Ecto neural progenitor cell (in vitro differentiated cells): ENCODE data around the gene C1orf21.

Experiments used
- DNase-seq: peaks from one replicate; pipeline ENCODE4 v3.0.0-alpha.2; 2018; ENCODE audit warnings: low spot score

C1orf21 gene

DNA sequence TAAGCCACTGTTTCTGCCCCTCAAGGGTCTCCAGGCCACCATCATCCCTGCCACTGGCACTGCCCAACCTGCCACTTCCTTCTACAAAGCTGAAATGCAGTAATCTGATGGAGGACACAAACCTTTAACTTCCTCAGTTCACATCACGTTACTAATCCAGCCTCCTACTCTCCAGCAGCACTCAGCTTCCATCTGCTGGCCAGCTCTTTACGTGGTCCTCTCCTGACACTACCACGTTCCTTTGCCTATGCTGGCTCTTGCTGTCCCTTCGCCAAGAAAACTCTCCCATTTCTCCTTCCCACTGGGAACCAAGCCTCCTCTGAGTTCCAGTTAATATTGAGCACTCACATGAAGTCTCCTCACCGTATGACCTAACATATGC, 243.8 kb downstream of the C1orf21 start:
- no peak for DNase-seq

GRCh38 chr1:184632415-184633175, 245.8 kb downstream of the C1orf21 start:
- no peak for DNase-seq

DNA sequence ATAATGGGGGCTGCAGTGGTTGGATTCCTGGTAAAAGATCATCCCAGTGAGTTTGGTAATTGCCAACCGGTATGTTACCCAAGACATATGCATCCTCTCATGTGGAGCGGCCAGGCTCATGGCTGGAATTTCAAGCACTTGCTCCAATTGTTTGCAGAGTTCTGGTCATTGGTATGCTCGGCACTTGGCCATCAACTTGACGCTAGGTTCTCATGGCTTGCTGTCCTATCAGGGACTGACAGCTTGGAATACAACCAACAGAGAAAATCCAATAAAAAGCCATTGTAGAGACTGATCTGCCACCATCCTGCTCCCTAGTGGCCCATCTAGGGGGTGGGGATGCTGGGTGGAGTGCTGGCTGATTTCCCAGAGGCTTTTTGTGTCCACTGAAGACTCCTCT, 247.0 kb downstream of the C1orf21 start:
- no peak for DNase-seq

DNA sequence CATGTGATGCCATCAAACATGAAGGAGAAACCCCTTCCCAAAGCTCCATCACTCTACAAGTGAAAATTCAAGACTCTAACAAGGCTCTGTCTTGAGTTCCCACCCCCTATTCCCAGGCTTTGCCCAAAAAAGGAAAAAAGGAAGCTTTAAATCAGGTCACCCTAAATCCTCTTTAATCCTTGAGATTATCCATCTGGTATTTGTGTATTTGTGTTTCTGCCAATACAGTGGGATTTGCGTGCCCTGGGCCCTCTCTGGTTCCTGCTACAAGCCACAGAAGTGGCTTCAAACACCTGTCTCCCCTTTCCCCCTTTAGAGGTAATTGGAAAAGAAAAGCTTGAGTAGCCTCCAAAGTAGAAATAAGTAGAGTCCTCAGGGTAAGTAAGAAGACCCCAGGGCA, 247.5 kb downstream of the C1orf21 start:
- no peak for DNase-seq

- DNase-seq = no peak
Observed at GRCh38 chr1:184635347-184635979, 248.6 kb downstream of the C1orf21 start.

DNA sequence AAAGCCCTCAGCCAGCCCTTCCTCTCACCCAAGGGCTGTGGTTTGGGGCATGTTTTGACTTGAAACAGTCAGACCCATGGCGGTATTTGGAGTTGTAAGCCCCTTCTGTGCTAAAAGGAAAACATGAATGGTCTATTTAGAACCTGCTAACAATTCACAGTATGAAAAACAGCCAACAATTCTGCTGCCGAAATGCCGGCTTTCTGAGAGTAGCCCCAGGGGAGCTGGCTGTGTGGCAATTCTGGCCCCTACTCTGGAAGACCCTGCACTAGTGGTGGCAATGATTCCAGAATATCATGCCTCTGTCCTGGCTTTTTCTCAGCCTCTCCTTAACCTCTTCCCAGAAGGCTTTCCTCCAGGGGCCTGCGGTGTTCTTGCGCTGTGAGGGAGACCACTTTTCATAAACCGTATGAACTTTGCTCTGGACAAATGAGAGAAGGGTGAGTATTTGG, 249.2 kb downstream of the C1orf21 start:
- no peak for DNase-seq

DNA sequence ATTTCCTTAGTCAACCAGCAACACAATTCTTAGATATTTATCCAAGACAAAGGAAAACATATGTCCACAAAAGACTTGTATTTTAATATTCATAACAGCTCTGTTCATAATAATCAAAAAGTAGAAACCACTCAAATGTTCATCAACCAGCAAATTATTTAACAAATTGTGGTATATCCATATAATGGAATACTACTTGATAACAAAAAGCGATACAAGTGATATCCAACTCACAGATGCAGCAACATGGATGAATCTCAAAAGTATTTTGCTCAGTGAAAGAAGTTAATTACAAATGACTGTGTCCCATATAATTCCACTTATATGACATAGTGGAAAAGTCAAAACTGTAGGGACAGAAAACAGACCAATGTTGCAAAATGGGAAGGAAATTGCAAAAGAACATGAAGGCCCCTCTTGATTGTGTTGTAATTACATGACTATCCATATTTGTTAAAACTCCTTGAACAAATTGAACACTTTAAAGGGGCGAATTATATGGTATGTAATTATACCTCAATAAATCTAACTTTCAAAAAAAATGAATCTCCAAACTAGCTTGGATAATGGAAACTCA, 250.9 kb downstream of the C1orf21 start:
- no peak for DNase-seq

GRCh38 chr1:184639205-184639604, 252.4 kb downstream of the C1orf21 start:
- no peak for DNase-seq

GRCh38 chr1:184640505-184640904, 253.7 kb downstream of the C1orf21 start:
- DNase-seq = peak; percentile 11

- DNase-seq = no peak
Observed at GRCh38 chr1:184641894-184642293, 255.1 kb downstream of the C1orf21 start.

- no peak for DNase-seq
Observed at GRCh38 chr1:184643661-184644060, 256.8 kb downstream of the C1orf21 start.

DNA sequence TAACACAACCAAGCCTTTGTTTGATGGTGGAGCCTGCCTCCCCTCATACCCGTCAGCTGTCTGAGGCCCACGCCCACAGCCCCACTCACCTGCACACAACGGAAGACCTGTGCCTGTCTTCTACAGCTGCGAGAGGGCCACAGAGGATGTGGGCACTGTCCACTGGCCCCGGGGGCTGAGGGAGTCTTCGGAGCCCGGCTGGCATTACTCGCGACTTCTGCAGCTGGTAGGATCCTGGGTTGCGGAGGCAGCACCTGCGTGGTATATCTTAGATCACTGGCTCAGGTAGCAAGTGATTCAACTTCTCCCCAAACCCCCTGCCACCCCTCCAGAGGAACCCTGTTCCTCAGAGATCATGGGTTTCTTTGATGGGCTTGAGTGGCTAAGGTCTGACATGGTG, 257.9 kb downstream of the C1orf21 start:
- no peak for DNase-seq

- DNase-seq = no peak
Observed at GRCh38 chr1:184646178-184646701, 259.4 kb downstream of the C1orf21 start.

- no peak for DNase-seq
Observed at GRCh38 chr1:184646824-184647223, 260.0 kb downstream of the C1orf21 start.

GRCh38 chr1:184647471-184647870, 260.6 kb downstream of the C1orf21 start:
- no peak for DNase-seq

DNA sequence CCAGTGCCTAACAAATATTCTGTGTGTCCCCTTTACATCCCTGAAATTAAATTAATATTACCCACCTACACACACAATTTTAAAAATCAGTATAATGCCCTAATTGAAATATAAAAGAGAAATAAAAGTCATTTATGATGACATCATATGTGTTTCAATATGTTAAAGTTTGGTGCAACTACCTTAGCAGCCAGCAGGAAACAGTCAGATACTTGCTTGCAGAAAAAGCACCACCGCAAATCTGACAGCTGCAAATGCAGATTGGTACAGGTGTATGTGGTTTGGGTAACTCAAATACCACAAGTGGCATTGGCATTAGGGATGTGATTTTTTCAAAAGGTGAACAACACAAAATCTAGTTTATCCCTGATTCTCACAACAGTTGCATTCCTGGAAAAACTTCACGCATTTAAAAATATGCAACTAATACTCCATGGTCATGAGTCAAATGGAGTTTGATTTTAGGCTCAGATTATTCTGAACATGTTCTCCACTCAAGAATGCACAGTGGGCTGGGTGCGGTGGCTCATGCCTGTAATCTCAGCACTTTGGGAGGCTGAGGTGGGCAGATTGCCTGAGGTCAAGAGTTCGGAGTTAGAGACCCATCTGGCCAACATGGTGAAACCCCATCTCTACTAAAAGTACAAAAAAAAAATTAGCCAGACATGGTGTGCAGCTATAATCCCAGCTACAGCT, 261.5 kb downstream of the C1orf21 start:
- no peak for DNase-seq

- DNase-seq = no peak
Observed at GRCh38 chr1:184648856-184649201, 262.0 kb downstream of the C1orf21 start.

- DNase-seq = no peak
Observed at GRCh38 chr1:184649451-184649888, 262.6 kb downstream of the C1orf21 start.

DNA sequence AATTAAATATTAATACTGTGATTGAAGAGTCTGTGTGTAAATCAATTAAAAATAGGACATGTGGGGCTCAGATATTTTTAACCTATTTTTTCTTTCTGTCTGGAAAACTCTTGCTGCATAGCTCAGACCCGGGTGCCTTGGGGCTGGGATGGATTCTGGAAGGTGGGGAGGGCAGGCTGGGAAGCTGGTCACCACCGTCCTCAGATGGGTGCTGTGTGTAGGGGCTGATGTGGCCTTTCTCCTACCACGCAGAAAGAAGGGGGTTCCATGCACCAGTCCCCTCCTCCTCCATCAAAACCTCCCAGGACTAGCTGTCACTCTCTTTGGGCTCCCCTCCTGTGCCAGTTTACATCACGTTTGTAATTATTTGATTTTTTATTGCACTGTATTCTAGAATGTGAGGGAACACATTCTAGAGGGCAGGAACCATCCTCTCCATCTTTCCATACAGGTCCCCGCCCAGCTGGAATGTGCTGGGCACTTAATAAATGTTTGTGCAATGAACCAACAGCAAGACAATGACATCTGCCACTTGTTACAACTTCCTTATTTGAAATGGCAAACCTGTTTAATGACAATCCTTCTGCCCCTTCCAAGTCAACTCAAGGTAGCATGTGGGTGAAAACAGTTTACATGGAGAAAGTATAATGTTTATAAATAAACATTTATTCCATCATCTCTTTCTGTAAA, 263.5 kb downstream of the C1orf21 start:
- DNase-seq = no peak

- no peak for DNase-seq
Observed at GRCh38 chr1:184655185-184655584, 268.4 kb downstream of the C1orf21 start.

DNA sequence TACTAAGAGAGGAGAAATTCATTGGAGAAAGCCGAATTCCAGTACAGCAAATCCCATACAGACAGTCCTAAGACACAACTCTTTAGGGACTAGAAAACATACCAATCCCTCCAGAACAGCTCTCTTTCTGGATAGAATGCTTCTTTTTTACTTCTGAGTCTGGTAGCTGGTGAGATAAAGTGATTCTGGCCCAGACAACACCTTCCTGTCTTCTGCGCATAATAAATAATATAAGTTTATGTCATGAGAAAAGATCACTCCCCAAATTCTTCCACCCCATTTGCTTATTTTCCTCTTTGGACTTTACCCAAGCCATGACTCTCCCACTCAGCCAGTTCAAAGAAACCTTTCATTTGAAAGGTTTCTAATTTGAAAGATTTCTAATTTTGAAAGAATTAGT, 269.4 kb downstream of the C1orf21 start:
- no peak for DNase-seq

DNA sequence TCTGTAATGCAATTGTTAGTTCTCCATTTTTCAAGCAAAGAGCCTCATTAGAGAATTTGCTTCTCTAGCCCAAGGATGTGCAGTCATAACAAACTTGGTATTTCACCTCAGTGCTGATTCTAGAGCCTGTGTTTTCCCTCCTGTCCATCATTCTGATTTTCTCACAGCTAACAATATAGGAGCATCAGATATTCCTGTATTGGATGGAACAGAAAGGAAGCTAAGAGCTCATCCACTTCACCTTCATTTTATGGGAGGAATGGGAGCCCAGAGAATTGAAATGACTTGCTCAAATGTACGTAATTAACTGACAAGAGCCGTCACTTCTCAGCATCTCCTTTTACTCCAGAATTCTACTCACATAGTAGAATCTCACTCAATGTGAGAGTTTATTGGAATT, 271.2 kb downstream of the C1orf21 start:
- DNase-seq = no peak
